Panc1 (cell line): ENCODE measurements around the gene TBC1D22A. TPM values are rescaled to one million over a fixed set of nuclear protein-coding genes. Genes with fewer than 3 reads are reported as not detected.

ENCODE experiments used
- ATAC-seq: fragments of 200-7000 bp; cut with Tn5 transposase; 2 replicates; pipeline ENCODE4 v1.9.1; 2020; ENCODE audit warnings: mild to moderate bottlenecking, moderate library complexity
- BruUV-seq: library from RNA; stranded (reverse); fragments of 400-500 nt; replicated peaks from 2 replicates; lab custom pipeline; 2021; lab: Mats Ljungman, UMichigan
- CTCF ChIA-PET: fragments of 300-600 bp; sonication (Branson Sonifier 250); formaldehyde crosslinking; loops from one replicate; lab custom pipeline; 2022; ENCODE audit warnings: antibody characterized with exemption; lab: Charles Lee
- POLR2A ChIA-PET: fragments of 300-600 bp; sonication (Branson Sonifier 250); formaldehyde crosslinking; loops from one replicate; lab custom pipeline; 2022; ENCODE audit warnings: antibody characterized with exemption; lab: Charles Lee
- DNase-seq: peaks from one replicate; pipeline ENCODE4 v3.0.0-alpha.2; 2010; ENCODE audit warnings: low read depth, low spot score
- H3K27ac ChIP-seq: 2 replicates; pipeline ENCODE4 v1.5.1; 2011; ENCODE audit warnings: mild to moderate bottlenecking, low read length, inconsistent platforms
- H3K27me3 ChIP-seq: fragments of 200-500 bp; sonication (Bioruptor generic); 2 replicates; pipeline ENCODE4 v1.6.0; 2014; ENCODE audit warnings: low read length, inconsistent platforms; ENCODE audit not compliant: control insufficient read depth, insufficient read depth
- H3K36me3 ChIP-seq: fragments of 200-500 bp; sonication (Bioruptor generic); 2 replicates; pipeline ENCODE4 v1.5.1; 2014; ENCODE audit warnings: inconsistent platforms, mild to moderate bottlenecking, low read length, moderate library complexity; ENCODE audit not compliant: control insufficient read depth, insufficient read depth
- H3K4me1 ChIP-seq: 2 replicates; pipeline ENCODE4 v1.5.1; 2011; ENCODE audit warnings: inconsistent platforms, mild to moderate bottlenecking, low read length, moderate library complexity; ENCODE audit not compliant: control insufficient read depth, insufficient read depth
- H3K4me3 ChIP-seq, 2 experiments: 2 replicates each; pipeline ENCODE4 v1.5.1; 2011 to 2012; ENCODE audit warnings: low read depth in 2 of 2, low read length in 2 of 2, mild to moderate bottlenecking in 2 of 2, inconsistent platforms in 1 of 2, moderate library complexity in 1 of 2
- H3K9me3 ChIP-seq: fragments of 200-500 bp; sonication (Bioruptor generic); 2 replicates; pipeline ENCODE4 v1.5.1; 2014; ENCODE audit warnings: low read depth, mild to moderate bottlenecking, inconsistent platforms, low read length, moderate library complexity; ENCODE audit not compliant: control insufficient read depth, insufficient read depth
- POLR2AphosphoS5 ChIP-seq: IDR thresholded peaks from 2 replicates; pipeline ENCODE4 v1.6.1; 2012; ENCODE audit warnings: mild to moderate bottlenecking, low read depth, low read length, moderate library complexity
- SIN3A ChIP-seq: IDR thresholded peaks from 2 replicates; pipeline ENCODE4 v1.6.1; 2012; ENCODE audit warnings: low read depth, mild to moderate bottlenecking, low read length, moderate library complexity, borderline replicate concordance; ENCODE audit not compliant: insufficient read depth
- TCF7L2 ChIP-seq: IDR thresholded peaks from 2 replicates; pipeline ENCODE4 v1.6.1; 2011; ENCODE audit warnings: mild to moderate bottlenecking, low read depth, low read length, inconsistent platforms
- in situ Hi-C: cut with HindIII; loops from 2 replicates; pipeline ENCODE4 v1.10.0; 2016; ENCODE audit warnings: low sequenced_read_pairs, low pct_unique_long_range_greater_than_20kb
- intact Hi-C: fragments of 100-400 bp; cut with micrococcal nuclease; formaldehyde crosslinking; loops from one replicate; pipeline ENCODE4 v1.10.0; 2022; ENCODE audit not compliant: unreplicated experiment
- total RNA-seq: library from RNA; stranded (reverse); gene quantifications from one replicate; pipeline ENCODE4 v1.2.1, GENCODE V29; 2021; ENCODE audit not compliant: unreplicated experiment
- TF ChIP-seq, protein P1 (sequence below): fragments of 450-650 bp; IDR thresholded peaks from 2 replicates; pipeline ENCODE4 v1.5.1; 2017; ENCODE audit warnings: mild to moderate bottlenecking
- TF ChIP-seq, protein P2 (sequence below), 2 experiments: IDR thresholded peaks; 2 replicates each; pipeline ENCODE4 v1.6.1; 2011 to 2012; ENCODE audit warnings: low read depth in 2 of 2, control low read depth in 1 of 2, low read length in 1 of 2, mild to moderate bottlenecking in 1 of 2, moderate library complexity in 1 of 2; ENCODE audit not compliant: insufficient read depth in 1 of 2

The TBC1D22A gene
- total RNA-seq, 1 experiment from 2014 or later: 28.7 TPM

DNA sequence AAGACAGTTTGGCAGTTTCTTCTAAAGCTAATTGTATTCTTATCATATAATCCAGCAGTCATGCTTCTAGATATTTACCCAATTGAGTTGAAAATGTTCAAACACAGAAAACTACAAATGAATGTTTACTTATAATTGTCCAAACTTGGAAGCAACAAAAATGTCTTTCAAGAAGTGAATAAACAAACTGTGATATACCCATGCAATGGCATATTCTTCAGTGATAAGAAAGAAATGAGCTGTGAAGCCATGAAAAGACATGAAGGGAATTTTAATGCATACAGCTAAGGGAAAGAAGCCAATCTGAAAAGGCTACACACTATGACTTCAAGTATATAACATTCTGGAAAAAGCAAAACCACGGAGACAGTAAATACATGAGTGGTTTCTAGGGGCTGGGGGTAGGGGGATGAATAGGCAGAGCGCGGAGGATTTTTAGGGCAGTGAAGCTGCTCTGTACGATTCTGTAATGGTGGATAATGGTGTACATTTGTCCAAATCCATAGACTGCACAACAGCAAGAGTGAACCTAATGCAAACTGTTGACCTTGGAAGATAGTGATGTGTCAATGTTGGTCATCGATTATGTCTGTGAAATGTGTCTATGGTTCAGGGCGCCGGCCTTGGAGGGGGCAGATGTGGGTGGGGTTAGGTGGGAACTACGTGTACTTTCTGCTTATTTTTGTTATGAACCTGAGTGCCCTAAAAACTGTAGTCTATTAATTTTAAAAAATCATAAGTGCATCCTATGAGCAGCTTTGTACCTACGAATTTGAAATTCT is 424.9 kb downstream of the TBC1D22A start:
- TF ChIP-seq POLR2AphosphoS5 (no peak), SIN3A (no peak), TCF7L2 (no peak)
- TF ChIP-seq, protein P1, sequence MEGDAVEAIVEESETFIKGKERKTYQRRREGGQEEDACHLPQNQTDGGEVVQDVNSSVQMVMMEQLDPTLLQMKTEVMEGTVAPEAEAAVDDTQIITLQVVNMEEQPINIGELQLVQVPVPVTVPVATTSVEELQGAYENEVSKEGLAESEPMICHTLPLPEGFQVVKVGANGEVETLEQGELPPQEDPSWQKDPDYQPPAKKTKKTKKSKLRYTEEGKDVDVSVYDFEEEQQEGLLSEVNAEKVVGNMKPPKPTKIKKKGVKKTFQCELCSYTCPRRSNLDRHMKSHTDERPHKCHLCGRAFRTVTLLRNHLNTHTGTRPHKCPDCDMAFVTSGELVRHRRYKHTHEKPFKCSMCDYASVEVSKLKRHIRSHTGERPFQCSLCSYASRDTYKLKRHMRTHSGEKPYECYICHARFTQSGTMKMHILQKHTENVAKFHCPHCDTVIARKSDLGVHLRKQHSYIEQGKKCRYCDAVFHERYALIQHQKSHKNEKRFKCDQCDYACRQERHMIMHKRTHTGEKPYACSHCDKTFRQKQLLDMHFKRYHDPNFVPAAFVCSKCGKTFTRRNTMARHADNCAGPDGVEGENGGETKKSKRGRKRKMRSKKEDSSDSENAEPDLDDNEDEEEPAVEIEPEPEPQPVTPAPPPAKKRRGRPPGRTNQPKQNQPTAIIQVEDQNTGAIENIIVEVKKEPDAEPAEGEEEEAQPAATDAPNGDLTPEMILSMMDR: no peak
- TF ChIP-seq, protein P2, sequence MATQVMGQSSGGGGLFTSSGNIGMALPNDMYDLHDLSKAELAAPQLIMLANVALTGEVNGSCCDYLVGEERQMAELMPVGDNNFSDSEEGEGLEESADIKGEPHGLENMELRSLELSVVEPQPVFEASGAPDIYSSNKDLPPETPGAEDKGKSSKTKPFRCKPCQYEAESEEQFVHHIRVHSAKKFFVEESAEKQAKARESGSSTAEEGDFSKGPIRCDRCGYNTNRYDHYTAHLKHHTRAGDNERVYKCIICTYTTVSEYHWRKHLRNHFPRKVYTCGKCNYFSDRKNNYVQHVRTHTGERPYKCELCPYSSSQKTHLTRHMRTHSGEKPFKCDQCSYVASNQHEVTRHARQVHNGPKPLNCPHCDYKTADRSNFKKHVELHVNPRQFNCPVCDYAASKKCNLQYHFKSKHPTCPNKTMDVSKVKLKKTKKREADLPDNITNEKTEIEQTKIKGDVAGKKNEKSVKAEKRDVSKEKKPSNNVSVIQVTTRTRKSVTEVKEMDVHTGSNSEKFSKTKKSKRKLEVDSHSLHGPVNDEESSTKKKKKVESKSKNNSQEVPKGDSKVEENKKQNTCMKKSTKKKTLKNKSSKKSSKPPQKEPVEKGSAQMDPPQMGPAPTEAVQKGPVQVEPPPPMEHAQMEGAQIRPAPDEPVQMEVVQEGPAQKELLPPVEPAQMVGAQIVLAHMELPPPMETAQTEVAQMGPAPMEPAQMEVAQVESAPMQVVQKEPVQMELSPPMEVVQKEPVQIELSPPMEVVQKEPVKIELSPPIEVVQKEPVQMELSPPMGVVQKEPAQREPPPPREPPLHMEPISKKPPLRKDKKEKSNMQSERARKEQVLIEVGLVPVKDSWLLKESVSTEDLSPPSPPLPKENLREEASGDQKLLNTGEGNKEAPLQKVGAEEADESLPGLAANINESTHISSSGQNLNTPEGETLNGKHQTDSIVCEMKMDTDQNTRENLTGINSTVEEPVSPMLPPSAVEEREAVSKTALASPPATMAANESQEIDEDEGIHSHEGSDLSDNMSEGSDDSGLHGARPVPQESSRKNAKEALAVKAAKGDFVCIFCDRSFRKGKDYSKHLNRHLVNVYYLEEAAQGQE (IDR thresholded peaks at IDR 0.05; ENCODE audit: insufficient read depth in 1 of 2, low read depth in 2 of 2, low read length in 1 of 2): no peak
- POLR2A ChIA-PET: no interaction called here
- intact Hi-C loops: no loop called here
- Histone ChIP-seq H3K27ac (no peak overlapping the region), H3K9me3 (no peaks in the 10 kb centered on the region), H3K36me3 (no peaks in the 10 kb centered on the region), H3K4me3 (no peak overlapping the region), H3K4me1 (no peaks in the 10 kb centered on the region), H3K27me3 (no peaks in the 10 kb centered on the region)
- DNase-seq (no peak), ATAC-seq (no peak)
- in situ Hi-C loops: no loop called here
- CTCF ChIA-PET: no interaction called here
- BruUV-seq: no TSS peak

DNA sequence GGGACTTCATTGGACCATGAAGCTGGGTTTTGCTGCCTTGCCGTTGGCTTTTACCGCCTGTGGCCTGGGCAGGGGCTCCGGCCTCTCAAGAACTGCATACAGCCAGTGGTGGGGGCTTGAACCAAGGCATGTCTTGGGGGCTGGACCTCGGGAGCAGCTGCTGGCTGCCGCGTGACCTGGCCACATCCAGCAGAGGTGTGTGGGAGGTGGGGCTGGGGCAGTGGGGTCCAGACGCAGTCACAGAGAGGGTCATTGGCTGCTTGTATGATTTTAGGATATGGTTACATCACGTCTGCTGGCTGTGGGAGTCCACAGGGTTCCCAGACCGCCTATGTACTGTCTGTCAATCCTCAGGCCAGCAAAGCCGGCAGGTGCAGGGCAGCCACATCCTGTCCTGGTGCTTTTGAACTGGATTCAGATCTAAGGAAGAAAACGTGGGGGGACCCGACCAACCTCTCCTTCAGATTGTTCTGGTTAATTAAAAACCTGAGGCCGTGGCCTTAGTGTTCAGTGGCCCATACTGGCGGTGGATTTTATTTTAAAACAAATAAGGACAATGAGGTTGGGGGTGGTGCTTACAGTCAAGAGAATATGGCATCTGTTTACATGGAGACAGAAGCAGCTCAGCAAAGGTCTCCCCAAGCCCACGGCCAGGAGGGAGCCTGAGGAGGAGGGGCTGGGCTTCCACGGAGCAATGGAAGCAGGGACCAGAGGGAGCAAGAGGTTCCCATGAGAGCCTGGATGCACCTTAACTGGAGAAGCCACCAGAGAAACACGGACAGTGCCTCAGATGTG is 426.0 kb downstream of the TBC1D22A start:
- no peaks in the 10 kb centered on the region for H3K36me3 ChIP-seq
- CTCF ChIA-PET: no interaction called here
- no peaks in the 10 kb centered on the region for H3K4me1 ChIP-seq
- intact Hi-C loops: no loop called here
- TF ChIP-seq, protein P1: no peak
- TF ChIP-seq TCF7L2 (no peak), SIN3A (no peak), POLR2AphosphoS5 (no peak)
- TF ChIP-seq, protein P2 (IDR thresholded peaks at IDR 0.05; ENCODE audit: insufficient read depth in 1 of 2, low read depth in 2 of 2, low read length in 1 of 2): no peak
- DNase-seq (no peak), ATAC-seq (no peak)
- POLR2A ChIA-PET: no interaction called here
- BruUV-seq: no TSS peak
- H3K27ac ChIP-seq: no peak overlapping the region
- H3K9me3 ChIP-seq: no peaks in the 10 kb centered on the region
- in situ Hi-C loops: no loop called here
- H3K27me3 ChIP-seq: no peaks in the 10 kb centered on the region
- H3K4me3 ChIP-seq: no peak overlapping the region
